Transverse colon (tissue), 4 donors: ENCODE results near the gene EGR1. TPM values are rescaled to one million over a fixed set of nuclear protein-coding genes. Genes with fewer than 3 reads are reported as not detected.

ENCODE experiments used
- DNase-seq: peaks from one replicate; pipeline ENCODE4 v3.0.0-alpha.2; 2019
- H3K27ac ChIP-seq, 4 donors: fragments of 200-600 bp; sonication (generic); 2 replicates each; pipeline ENCODE4 v1.5.1; 2016 to 2018; ENCODE audit warnings: inconsistent platforms in 4 of 4
- H3K27me3 ChIP-seq: fragments of 200-600 bp; sonication (generic); 2 replicates; pipeline ENCODE4 v1.5.1; 2017; ENCODE audit warnings: inconsistent platforms
- H3K36me3 ChIP-seq, 4 donors: fragments of 200-600 bp; sonication (generic); 2 replicates each; pipeline ENCODE4 v1.5.1; 2017 to 2019; ENCODE audit warnings: inconsistent platforms in 4 of 4
- H3K4me1 ChIP-seq, 4 donors: fragments of 200-600 bp; sonication (generic); 2 replicates each; pipeline ENCODE4 v1.5.1; 2017 to 2020; ENCODE audit warnings: inconsistent platforms in 4 of 4
- H3K4me3 ChIP-seq, 4 donors: fragments of 200-600 bp; sonication (generic); 1 replicate in 1 of 4; 2 replicates in 3 of 4; pipeline versions ENCODE4 v1.5.1 to v1.6.1; 2017 to 2019; ENCODE audit warnings: inconsistent platforms in 4 of 4
- H3K9me3 ChIP-seq, 2 donors: fragments of 200-600 bp; sonication (generic); 2 replicates each; pipeline ENCODE4 v1.5.1; 2017 to 2019; ENCODE audit warnings: inconsistent platforms in 2 of 2
- CTCF ChIP-seq, 5 experiments: fragments of 200-600 bp in 3 of 5; fragments of 450-650 bp in 2 of 5; sonication (generic) in 3 of 5; IDR thresholded peaks; 1 replicate in 2 of 5; 2 replicates in 3 of 5; pipeline ENCODE4 v1.5.1; 2016 to 2017; ENCODE audit warnings: antibody characterized with exemption in 5 of 5, inconsistent platforms in 3 of 5, mild to moderate bottlenecking in 2 of 5, moderate library complexity in 1 of 5
- EP300 ChIP-seq: sonication (generic); formaldehyde crosslinking; IDR thresholded peaks from one replicate; pipeline ENCODE4 v1.6.1; 2017; ENCODE audit warnings: antibody characterized with exemption, low read depth
- POLR2A ChIP-seq: fragments of 450-650 bp; IDR thresholded peaks from one replicate; pipeline ENCODE4 v1.6.1; 2016; ENCODE audit warnings: antibody characterized with exemption, mild to moderate bottlenecking, moderate library complexity
- POLR2AphosphoS5 ChIP-seq, 3 donors: sonication (generic); formaldehyde crosslinking; IDR thresholded peaks; one replicate each; pipeline ENCODE4 v1.6.1; 2016; ENCODE audit warnings: antibody characterized with exemption in 3 of 3
- WGBS, 2 donors: methylation state at CpG; one replicate each; pipeline ENCODE4 v1.1.5; 2018; ENCODE audit warnings: low coverage in 1 of 2; 5-methylcytosine and 5-hydroxymethylcytosine counted together
- in situ Hi-C, 4 donors: fragments of 200-750 bp; cut with MboI; loops; one replicate each; pipeline versions ENCODE4 v1.15.0 to v1.15.1; 2017; ENCODE audit warnings: low sequenced_read_pairs in 3 of 4, low pct_ligation_motif_present in 1 of 4, low pct_unique_long_range_greater_than_20kb in 1 of 4
- intact Hi-C: fragments of 100-400 bp; cut with DNase I; formaldehyde crosslinking; loops from one replicate; pipeline ENCODE4 v1.15.1; 2023; ENCODE audit warnings: low total_unique reads
- total RNA-seq, 4 donors: library from RNA; depleted of rRNA; stranded (reverse); fragments of >200 nt; gene quantifications; one replicate each; pipeline ENCODE4 v1.1.0, GENCODE V29; 2016

Gene EGR1
- total RNA-seq, 4 donors from 2014 or later = 56.0 to 69.9 (median 65.0) TPM

GRCh38 chr5:138452720-138453119 lies 12.6 kb upstream of the EGR1 start:
- no peak overlapping the region for H3K27ac ChIP-seq
- intact Hi-C loops = no loop called here
- in situ Hi-C loops = no loop called here
- no peak for TF ChIP-seq EP300
- TF ChIP-seq POLR2AphosphoS5 (IDR thresholded peaks at IDR 0.05) = no peak
- TF ChIP-seq CTCF (IDR thresholded peaks at IDR 0.05) = no peak
- TF ChIP-seq POLR2A = no peak
- H3K27me3 ChIP-seq = no peaks in the 10 kb centered on the region
- peaks cover 0 to 10% (median 8%) of the 10 kb centered on the region in 4 donors for H3K4me1 ChIP-seq
- no peak for DNase-seq
- H3K36me3 ChIP-seq = no peaks in the 10 kb centered on the region
- 79 to 90% methylated on average over 2 to 6 of the region's 6 CpGs for WGBS, 2 donors
- H3K4me3 ChIP-seq = no peak overlapping the region
- no peaks in the 10 kb centered on the region for H3K9me3 ChIP-seq

GRCh38 chr5:138453590-138453989 lies 11.7 kb upstream of the EGR1 start:
- in situ Hi-C loops (no loop called here), intact Hi-C loops (no loop called here)
- no peaks in the 10 kb centered on the region for H3K9me3 ChIP-seq
- no peaks in the 10 kb centered on the region for H3K36me3 ChIP-seq
- no peaks in the 10 kb centered on the region for H3K27me3 ChIP-seq
- no peak overlapping the region for H3K27ac ChIP-seq
- no peak overlapping the region for H3K4me3 ChIP-seq
- 95 to 100% methylated on average over 1 to 13 of the region's 13 CpGs for WGBS, 2 donors
- DNase-seq = no peak
- TF ChIP-seq EP300 (no peak), POLR2A (no peak)
- peaks cover 0 to 13% (median 10%) of the 10 kb centered on the region in 4 donors for H3K4me1 ChIP-seq

GRCh38 chr5:138454121-138454520 lies 11.2 kb upstream of the EGR1 start:
- Histone ChIP-seq H3K4me1 (peaks cover 0 to 18% (median 12%) of the 10 kb centered on the region in 4 donors), H3K27me3 (no peaks in the 10 kb centered on the region), H3K27ac (no peak overlapping the region), H3K9me3 (no peaks in the 10 kb centered on the region), H3K4me3 (no peak overlapping the region), H3K36me3 (no peaks in the 10 kb centered on the region)
- in situ Hi-C loops (no loop called here), intact Hi-C loops (no loop called here)
- WGBS, 2 donors = 80% methylated on average over 8 of the region's 8 CpGs; no CpG with 5 or more reads in 1 of the 2 donors
- TF ChIP-seq POLR2AphosphoS5 (IDR thresholded peaks at IDR 0.05) (no peak), CTCF (IDR thresholded peaks at IDR 0.05) (no peak), POLR2A (no peak), EP300 (no peak)
- DNase-seq = no peak

- in situ Hi-C loops (loop anchor here in 1 of 4 donors (5.0 kb wide), 1 partner anchor 47 kb away; no protein-coding TSS in a partner anchor), intact Hi-C loops (no loop called here)
- WGBS, 2 donors = 74 to 93% methylated on average over 2 to 11 of the region's 11 CpGs
- Histone ChIP-seq H3K4me1 (peaks cover 0 to 18% (median 3%) of the 10 kb centered on the region in 4 donors), H3K27ac (no peak overlapping the region), H3K4me3 (no peak overlapping the region), H3K36me3 (no peaks in the 10 kb centered on the region), H3K9me3 (no peaks in the 10 kb centered on the region), H3K27me3 (no peaks in the 10 kb centered on the region)
- no peak for DNase-seq
- TF ChIP-seq CTCF (IDR thresholded peaks at IDR 0.05) = no peak
- TF ChIP-seq POLR2AphosphoS5 (IDR thresholded peaks at IDR 0.05) = no peak
- TF ChIP-seq EP300 = no peak
- TF ChIP-seq POLR2A = no peak
These were observed 9.9 kb upstream of the EGR1 start for GRCh38 chr5:138455232-138455930.
